GM12801 (cell line): Measurements from ENCODE around the gene BHLHA15.

Experiments
- CTCF ChIP-seq: IDR thresholded peaks from one replicate; pipeline ENCODE4 v1.5.1; 2011; ENCODE audit warnings: control low read depth; ENCODE audit not compliant: insufficient read length; ENCODE audit errors: extremely low read depth

The BHLHA15 gene

GRCh38 chr7:98244871-98245270, 33.6 kb downstream of the BHLHA15 start:
- no peak for TF ChIP-seq CTCF

GRCh38 chr7:98248156-98248555, 36.9 kb downstream of the BHLHA15 start:
- no peak for TF ChIP-seq CTCF

GRCh38 chr7:98249106-98249505, 37.9 kb downstream of the BHLHA15 start:
- TF ChIP-seq CTCF = no peak

- TF ChIP-seq CTCF = no peak
These were observed 39.5 kb downstream of the BHLHA15 start for GRCh38 chr7:98250789-98251188.

DNA sequence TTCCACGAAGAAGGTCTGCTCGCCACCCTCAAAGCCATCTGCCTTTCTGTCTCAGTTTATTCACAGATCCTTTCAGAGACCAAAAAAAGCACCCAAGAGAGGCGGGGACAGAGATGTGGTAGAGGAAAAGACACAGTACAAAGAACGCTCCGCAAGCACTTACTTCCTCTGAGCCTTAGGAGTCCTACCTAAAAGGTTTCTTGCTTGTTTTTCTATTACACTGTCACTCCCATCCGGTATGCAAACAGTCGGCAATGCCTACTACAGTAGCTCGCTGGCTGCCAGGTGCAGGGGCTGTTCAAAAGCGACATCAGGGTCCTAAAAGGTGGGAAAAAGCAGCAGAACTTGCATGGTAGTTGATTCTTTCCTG, 40.0 kb downstream of the BHLHA15 start:
- TF ChIP-seq CTCF = no peak

DNA sequence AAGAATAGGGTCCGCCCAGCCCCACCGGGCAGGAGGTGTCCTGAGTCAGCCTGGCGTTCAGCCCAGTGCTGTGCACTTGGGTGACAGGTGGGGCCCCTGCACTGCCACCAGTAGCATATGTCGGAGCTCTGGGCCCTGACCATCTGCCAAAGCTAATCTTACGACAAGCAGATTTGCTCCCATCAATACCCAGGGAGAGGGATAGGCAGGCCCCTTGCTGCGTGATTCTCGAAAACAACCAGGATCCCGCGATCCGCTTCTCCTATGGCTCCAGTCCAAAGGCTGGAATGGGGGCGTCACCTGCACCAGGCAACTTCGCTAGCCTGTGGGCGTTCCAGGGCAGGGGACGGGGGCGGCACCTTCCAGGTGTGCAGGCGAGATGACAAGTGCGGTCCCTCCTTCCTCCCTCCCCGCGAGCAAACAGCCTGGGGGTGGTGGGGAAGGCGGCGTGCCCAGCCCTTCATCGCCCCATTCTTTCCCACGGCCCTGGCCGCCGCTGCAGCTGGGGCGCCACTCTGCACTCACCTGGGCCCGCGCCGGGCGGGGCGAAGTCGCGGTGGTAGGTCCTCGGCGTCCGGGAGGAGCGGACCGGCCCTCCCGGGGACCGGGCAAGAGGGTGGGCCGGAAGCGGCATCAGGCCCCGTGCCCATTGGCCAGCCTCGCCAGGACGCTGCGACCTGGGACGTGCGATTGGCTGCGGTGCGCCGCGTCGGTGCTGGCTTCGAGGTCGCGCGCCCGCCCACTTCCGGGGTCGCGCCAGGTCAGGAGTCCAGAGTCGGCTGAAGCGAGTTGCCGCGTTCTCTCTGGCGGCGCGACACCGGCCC, 40.6 kb downstream of the BHLHA15 start, which contains the start of gene TECPR1:
Gene TECPR1 (minus strand): TSS at position 632 of the 824 bp plus-strand sequence. CDS start 6,086 bp downstream, outside the sequence.
- no peak for TF ChIP-seq CTCF

GRCh38 chr7:98252425-98253054, 41.3 kb downstream of the BHLHA15 start:
- TF ChIP-seq CTCF = no peak
